ENCODE results near the gene BLTP2.

The BLTP2 gene

GRCh38 chr17:28598799-28599310 is 46.1 kb downstream of the BLTP2 start, which contains the start of gene SPAG5:
Gene SPAG5 (minus strand): TSS chr17:28599025. CDS start chr17:28598946, 79 bp downstream.
- DNase-seq (ENCODE audit: low read depth) = peak; percentile 75

- DNase-seq (ENCODE audit: low read depth) = no peak
Observed at GRCh38 chr17:28598389-28598788, 46.6 kb downstream of the BLTP2 start.

GRCh38 chr17:28597606-28598383 is 47.2 kb downstream of the BLTP2 start:
- DNase-seq (ENCODE audit: low read depth) = no peak

Data from GM04504 (cell line).